Fibroblast of lung (primary cell): ENCODE results near the gene ONECUT3. TPM values are rescaled to one million over a fixed set of nuclear protein-coding genes. Genes with fewer than 3 reads are reported as not detected.

Experiments
- DNase-seq, 2 donors: peaks; one replicate each; pipeline versions ENCODE4 v3.0.0 to v3.0.0-alpha.2; 2010; ENCODE audit warnings: low read depth in 2 of 2
- H2AFZ ChIP-seq: 2 replicates; pipeline ENCODE4 v1.5.1; 2012; ENCODE audit warnings: low read length, control low read depth, inconsistent platforms
- H3K27ac ChIP-seq: 2 replicates; pipeline ENCODE4 v1.5.1; 2011; ENCODE audit warnings: low read length, control low read depth; ENCODE audit not compliant: insufficient read depth
- H3K27me3 ChIP-seq: 2 replicates; pipeline ENCODE4 v1.5.1; 2011; ENCODE audit warnings: mild to moderate bottlenecking, low read length; ENCODE audit not compliant: control insufficient read depth, insufficient read depth
- H3K36me3 ChIP-seq: 2 replicates; pipeline ENCODE4 v1.5.1; 2011; ENCODE audit warnings: low read length; ENCODE audit not compliant: control insufficient read depth, insufficient read depth
- H3K4me1 ChIP-seq: 2 replicates; pipeline ENCODE4 v1.5.1; 2011; ENCODE audit warnings: low read length; ENCODE audit not compliant: control insufficient read depth, insufficient read depth; ENCODE audit errors: extremely low read depth
- H3K4me2 ChIP-seq: 2 replicates; pipeline ENCODE4 v1.5.1; 2011; ENCODE audit warnings: low read length, control low read depth; ENCODE audit not compliant: insufficient read depth; ENCODE audit errors: extremely low read depth
- H3K4me3 ChIP-seq, 4 experiments: fragments of 200-600 bp in 1 of 4; sonication (generic) in 1 of 4; replicated peaks in 1 of 4; 2 replicates each; pipeline ENCODE4 v1.5.1; 2011 to 2016; ENCODE audit warnings: low read length in 4 of 4, low read depth in 3 of 4, mild to moderate bottlenecking in 3 of 4, control low read depth in 2 of 4, inconsistent platforms in 1 of 4, mixed read lengths in 1 of 4; ENCODE audit not compliant: insufficient read depth in 1 of 4; ENCODE audit errors: control extremely low read depth in 1 of 4
- H3K79me2 ChIP-seq: 2 replicates; pipeline ENCODE4 v1.5.1; 2012; ENCODE audit warnings: mild to moderate bottlenecking, low read length, inconsistent platforms; ENCODE audit not compliant: control insufficient read depth, insufficient read depth
- H3K9ac ChIP-seq: 2 replicates; pipeline ENCODE4 v1.5.1; 2011; ENCODE audit warnings: mild to moderate bottlenecking, low read length, control low read depth; ENCODE audit not compliant: insufficient read depth
- H3K9me3 ChIP-seq: 2 replicates; pipeline ENCODE4 v1.5.1; 2012; ENCODE audit warnings: low read depth, low read length; ENCODE audit not compliant: control insufficient read depth, insufficient read depth
- H4K20me1 ChIP-seq: 2 replicates; pipeline ENCODE4 v1.5.1; 2011; ENCODE audit warnings: low read length; ENCODE audit not compliant: control insufficient read depth, insufficient read depth; ENCODE audit errors: extremely low read depth
- EZH2 ChIP-seq: IDR thresholded peaks from 2 replicates; pipeline ENCODE4 v1.5.1; 2012; ENCODE audit warnings: low read length, control low read depth, mild to moderate bottlenecking; ENCODE audit errors: missing control alignments
- polyA plus RNA-seq, 2 donors: library from polyadenylated mRNA; depleted of rRNA in 1 of 2; stranded (reverse) in 1 of 2; unstranded in 1 of 2; fragments of >200 nt; gene quantifications; 2 replicates each; pipeline ENCODE4 v1.2.1, GENCODE V29; 2011 to 2012; ENCODE audit warnings: missing spikeins in 1 of 2
- total RNA-seq: library from RNA; depleted of rRNA; stranded (reverse); fragments of >200 nt; gene quantifications from 2 replicates; pipeline ENCODE4 v1.2.1, GENCODE V29; 2014
- TF ChIP-seq, protein P1 (sequence below), 2 donors: IDR thresholded peaks in 1 of 2; conservative IDR thresholded peaks in 1 of 2; 1 replicate in 1 of 2; 2 replicates in 1 of 2; pipeline ENCODE4 v1.5.1; 2011 to 2012; ENCODE audit warnings: low read length in 2 of 2, control low read depth in 1 of 2, inconsistent platforms in 1 of 2, low read depth in 1 of 2, mild to moderate bottlenecking in 1 of 2

The ONECUT3 gene
- total and polyA plus RNA-seq, 2 donors (not counting 1 experiment from before 2014, with no cell fraction given): not detected

DNA sequence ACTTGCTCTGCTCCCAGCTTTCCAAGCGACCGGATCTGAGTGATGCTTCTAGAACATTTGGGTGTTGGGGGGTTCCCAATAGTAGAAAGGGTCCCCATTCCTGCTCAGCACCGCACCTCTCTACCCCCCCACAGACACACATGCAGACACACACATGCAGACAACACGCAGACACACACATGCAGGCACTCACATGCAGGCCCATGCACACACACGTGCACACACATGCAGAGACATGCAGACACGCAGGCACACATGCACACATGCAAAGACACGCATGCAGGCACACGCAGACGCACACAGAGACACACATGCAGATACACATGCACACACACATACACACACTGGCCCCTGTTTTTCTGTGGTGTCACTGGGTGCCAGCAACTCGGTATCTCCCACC lies 23.8 kb downstream of the ONECUT3 start:
- no peak overlapping the region for H3K4me3 ChIP-seq
- no peak for DNase-seq
- no peaks in the 10 kb centered on the region for H3K36me3 ChIP-seq
- H3K79me2 ChIP-seq: no peaks in the 10 kb centered on the region
- H3K27ac ChIP-seq: no peak overlapping the region
- no peaks in the 10 kb centered on the region for H3K4me1 ChIP-seq
- H3K9ac ChIP-seq: no peak overlapping the region
- H2AFZ ChIP-seq: no peak overlapping the region
- H3K27me3 ChIP-seq: peaks cover 25% of the 10 kb centered on the region
- TF ChIP-seq, protein P1, sequence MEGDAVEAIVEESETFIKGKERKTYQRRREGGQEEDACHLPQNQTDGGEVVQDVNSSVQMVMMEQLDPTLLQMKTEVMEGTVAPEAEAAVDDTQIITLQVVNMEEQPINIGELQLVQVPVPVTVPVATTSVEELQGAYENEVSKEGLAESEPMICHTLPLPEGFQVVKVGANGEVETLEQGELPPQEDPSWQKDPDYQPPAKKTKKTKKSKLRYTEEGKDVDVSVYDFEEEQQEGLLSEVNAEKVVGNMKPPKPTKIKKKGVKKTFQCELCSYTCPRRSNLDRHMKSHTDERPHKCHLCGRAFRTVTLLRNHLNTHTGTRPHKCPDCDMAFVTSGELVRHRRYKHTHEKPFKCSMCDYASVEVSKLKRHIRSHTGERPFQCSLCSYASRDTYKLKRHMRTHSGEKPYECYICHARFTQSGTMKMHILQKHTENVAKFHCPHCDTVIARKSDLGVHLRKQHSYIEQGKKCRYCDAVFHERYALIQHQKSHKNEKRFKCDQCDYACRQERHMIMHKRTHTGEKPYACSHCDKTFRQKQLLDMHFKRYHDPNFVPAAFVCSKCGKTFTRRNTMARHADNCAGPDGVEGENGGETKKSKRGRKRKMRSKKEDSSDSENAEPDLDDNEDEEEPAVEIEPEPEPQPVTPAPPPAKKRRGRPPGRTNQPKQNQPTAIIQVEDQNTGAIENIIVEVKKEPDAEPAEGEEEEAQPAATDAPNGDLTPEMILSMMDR (conservative IDR thresholded peaks at IDR 0.05 in 1 of 2, IDR thresholded peaks at IDR 0.05 in 1 of 2; ENCODE audit: low read depth in 1 of 2, low read length in 2 of 2): no peak
- peak; percentile 35 for TF ChIP-seq EZH2
- H3K9me3 ChIP-seq: no peaks in the 10 kb centered on the region
- H4K20me1 ChIP-seq: no peaks in the 10 kb centered on the region
- H3K4me2 ChIP-seq: no peak overlapping the region

DNA sequence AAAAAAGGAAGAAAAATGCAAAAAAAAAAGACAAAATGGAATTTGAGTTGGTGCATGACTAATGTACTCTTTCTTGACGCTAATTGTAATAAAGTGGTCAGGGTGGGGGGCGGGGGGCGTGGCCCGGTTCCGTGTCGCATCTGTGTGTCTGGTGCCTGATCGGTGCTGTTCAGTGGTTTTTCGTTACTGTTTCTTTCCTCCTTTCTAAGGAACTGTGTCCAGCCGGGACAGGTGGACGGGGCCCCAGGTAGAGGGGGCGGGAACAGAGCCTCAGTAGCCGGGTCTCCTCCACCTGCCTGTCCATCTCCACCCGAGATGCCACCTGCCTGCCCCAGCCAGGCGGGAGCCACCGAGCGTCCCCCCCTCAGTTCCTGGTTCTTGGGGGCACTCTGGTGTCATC lies 26.3 kb downstream of the ONECUT3 start:
- Histone ChIP-seq H3K4me3 (no peak overlapping the region), H3K9me3 (no peaks in the 10 kb centered on the region), H3K9ac (no peak overlapping the region), H4K20me1 (no peaks in the 10 kb centered on the region), H3K36me3 (no peaks in the 10 kb centered on the region), H3K79me2 (no peaks in the 10 kb centered on the region), H3K27ac (no peak overlapping the region), H2AFZ (no peak overlapping the region), H3K4me2 (no peak overlapping the region), H3K27me3 (peaks cover 28% of the 10 kb centered on the region), H3K4me1 (no peaks in the 10 kb centered on the region)
- TF ChIP-seq, protein P1 (conservative IDR thresholded peaks at IDR 0.05 in 1 of 2, IDR thresholded peaks at IDR 0.05 in 1 of 2; ENCODE audit: low read depth in 1 of 2, low read length in 2 of 2): no peak
- no peak for TF ChIP-seq EZH2
- DNase-seq: no peak

DNA sequence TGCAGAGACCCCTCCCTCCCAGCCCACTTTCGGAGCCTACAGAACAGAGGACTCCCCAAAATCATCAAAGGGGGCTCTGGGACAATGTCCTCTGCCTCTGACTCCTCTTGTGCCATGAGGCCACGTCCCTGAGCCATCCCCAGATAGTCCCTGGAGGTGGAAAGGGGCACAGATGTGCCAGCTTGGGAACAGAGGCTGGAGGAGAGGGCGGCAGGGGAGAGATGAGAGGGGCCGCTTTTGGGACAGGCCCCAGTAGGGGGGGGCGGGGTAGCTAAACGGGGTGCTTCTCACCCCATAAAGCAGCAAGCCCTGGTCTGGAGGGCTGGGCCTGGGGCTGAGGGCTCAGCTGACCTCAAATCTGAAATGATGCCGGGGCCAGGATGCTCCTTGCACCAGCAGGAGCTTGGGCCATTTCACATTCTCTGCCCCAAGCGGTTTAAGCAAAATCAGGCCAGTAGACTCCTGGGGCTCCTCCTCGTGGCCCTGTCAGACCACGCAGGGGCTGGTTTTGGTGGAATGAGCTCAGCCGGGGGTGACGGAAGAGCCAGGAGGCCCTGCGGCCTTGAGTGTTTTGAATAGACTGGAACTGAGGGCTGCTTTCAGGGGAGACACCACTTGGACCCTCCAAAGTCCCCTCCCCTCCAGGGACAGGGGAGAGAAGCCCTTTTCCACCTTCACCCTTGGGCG lies 27.1 kb downstream of the ONECUT3 start:
- no peak overlapping the region for H2AFZ ChIP-seq
- H3K4me2 ChIP-seq: no peak overlapping the region
- H3K79me2 ChIP-seq: no peaks in the 10 kb centered on the region
- no peaks in the 10 kb centered on the region for H4K20me1 ChIP-seq
- no peaks in the 10 kb centered on the region for H3K36me3 ChIP-seq
- peak; percentile 18 to 28 for DNase-seq
- no peak overlapping the region for H3K9ac ChIP-seq
- peaks cover 28% of the 10 kb centered on the region for H3K27me3 ChIP-seq
- no peaks in the 10 kb centered on the region for H3K9me3 ChIP-seq
- H3K27ac ChIP-seq: no peak overlapping the region
- no peak overlapping the region for H3K4me3 ChIP-seq
- H3K4me1 ChIP-seq: no peaks in the 10 kb centered on the region
- TF ChIP-seq EZH2: no peak
- TF ChIP-seq, protein P1 (conservative IDR thresholded peaks at IDR 0.05 in 1 of 2, IDR thresholded peaks at IDR 0.05 in 1 of 2; ENCODE audit: low read depth in 1 of 2, low read length in 2 of 2): peak; percentile 10 to 28
